ENCODE results near the gene ETF1. TPM values are rescaled to one million over a fixed set of nuclear protein-coding genes. Genes with fewer than 3 reads are reported as not detected.
A peak's percentile ranks its signal among the peaks of the same experiment; 100 is the strongest.

ETF1 gene
- total and polyA plus RNA-seq, 9 of the 15 experiments (the other 6 are each of a cell fraction or from before 2014, with no cell fraction given) = 53.7 to 209 (median 164) TPM

DNA sequence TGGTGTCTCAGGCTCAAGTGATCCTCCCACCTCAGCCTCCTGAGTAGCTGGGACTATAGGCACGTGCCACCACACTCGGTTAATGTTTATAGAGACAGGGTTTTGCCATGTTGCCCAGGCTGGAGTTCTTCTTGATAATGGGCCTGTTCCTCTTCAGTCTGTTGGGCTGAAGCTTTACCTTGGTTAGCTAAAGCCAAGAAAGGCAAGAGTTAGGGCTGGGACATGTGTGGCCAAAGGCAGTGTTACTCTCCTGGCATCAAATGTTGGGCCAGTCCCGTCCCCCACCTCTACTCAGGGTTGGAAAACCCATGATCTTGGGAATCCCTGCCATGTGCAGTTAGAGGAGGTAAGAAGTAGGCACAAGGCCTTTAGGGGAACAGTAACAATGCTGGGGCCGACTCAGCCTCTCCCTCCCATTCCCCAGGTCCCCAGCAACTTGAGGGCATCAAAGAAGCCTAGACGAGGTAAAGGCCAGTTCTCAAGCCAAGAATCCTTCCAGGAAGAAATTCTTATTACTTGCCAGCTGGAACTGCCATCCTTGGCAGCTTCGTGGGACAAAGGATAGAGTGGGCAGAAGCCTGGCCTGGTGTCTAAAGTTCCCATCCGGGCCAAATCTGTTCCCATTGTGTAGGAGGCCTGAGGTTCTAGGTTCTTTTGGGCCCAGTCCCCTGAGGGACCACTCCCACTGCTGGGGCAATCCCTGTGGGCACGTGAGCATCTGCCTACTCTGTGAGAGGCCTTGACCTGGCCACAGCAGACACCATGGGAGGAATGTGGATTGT is 73.3 kb downstream of the ETF1 start (continued):
- TF ChIP-seq AFF4 (CRISPR knock-in tag; IDR thresholded peaks at IDR 0.05) = 0 out of 2 replicates have a peak, but pooled peaks have one; percentile 76
- TF ChIP-seq TAF15 (IDR thresholded peaks at IDR 0.05; ENCODE audit: low read depth, low read length) = peak; percentile 51; the same call in 1 of the 2 replicates
- TF ChIP-seq OTX1 (CRISPR knock-in tag; IDR thresholded peaks at IDR 0.05) = peak; percentile 86; the same call in 1 of the 2 replicates
- TF ChIP-seq, protein P1, sequence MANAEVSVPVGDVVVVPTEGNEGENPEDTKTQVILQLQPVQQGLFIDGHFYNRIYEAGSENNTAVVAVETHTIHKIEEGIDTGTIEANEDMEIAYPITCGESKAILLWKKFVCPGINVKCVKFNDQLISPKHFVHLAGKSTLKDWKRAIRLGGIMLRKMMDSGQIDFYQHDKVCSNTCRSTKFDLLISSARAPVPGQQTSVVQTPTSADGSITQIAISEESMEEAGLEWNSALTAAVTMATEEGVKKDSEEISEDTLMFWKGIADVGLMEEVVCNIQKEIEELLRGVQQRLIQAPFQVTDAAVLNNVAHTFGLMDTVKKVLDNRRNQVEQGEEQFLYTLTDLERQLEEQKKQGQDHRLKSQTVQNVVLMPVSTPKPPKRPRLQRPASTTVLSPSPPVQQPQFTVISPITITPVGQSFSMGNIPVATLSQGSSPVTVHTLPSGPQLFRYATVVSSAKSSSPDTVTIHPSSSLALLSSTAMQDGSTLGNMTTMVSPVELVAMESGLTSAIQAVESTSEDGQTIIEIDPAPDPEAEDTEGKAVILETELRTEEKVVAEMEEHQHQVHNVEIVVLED (CRISPR knock-in tag; IDR thresholded peaks at IDR 0.05) = no peak
- TF ChIP-seq ZNF766 (CRISPR knock-in tag; conservative IDR thresholded peaks at IDR 0.05) = no peak
- peak; percentile 85 for TF ChIP-seq MBD2 (IDR thresholded peaks at IDR 0.05; ENCODE audit: borderline replicate concordance, low read depth)
- no peak for TF ChIP-seq RB1 (IDR thresholded peaks at IDR 0.05; ENCODE audit: low read depth)
- TF ChIP-seq PATZ1 (CRISPR knock-in tag; IDR thresholded peaks at IDR 0.05; ENCODE audit: borderline replicate concordance) = peak; percentile 13; the same call in 1 of the 2 replicates
- TF ChIP-seq, protein P2, sequence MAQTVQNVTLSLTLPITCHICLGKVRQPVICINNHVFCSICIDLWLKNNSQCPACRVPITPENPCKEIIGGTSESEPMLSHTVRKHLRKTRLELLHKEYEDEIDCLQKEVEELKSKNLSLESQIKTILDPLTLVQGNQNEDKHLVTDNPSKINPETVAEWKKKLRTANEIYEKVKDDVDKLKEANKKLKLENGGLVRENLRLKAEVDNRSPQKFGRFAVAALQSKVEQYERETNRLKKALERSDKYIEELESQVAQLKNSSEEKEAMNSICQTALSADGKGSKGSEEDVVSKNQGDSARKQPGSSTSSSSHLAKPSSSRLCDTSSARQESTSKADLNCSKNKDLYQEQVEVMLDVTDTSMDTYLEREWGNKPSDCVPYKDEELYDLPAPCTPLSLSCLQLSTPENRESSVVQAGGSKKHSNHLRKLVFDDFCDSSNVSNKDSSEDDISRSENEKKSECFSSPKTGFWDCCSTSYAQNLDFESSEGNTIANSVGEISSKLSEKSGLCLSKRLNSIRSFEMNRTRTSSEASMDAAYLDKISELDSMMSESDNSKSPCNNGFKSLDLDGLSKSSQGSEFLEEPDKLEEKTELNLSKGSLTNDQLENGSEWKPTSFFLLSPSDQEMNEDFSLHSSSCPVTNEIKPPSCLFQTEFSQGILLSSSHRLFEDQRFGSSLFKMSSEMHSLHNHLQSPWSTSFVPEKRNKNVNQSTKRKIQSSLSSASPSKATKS (CRISPR knock-in tag; IDR thresholded peaks at IDR 0.05) = no peak
- TF ChIP-seq NFATC3 (IDR thresholded peaks at IDR 0.05) = peak; percentile 92; the same call in 1 of the 2 replicates
- TF ChIP-seq, protein P3, sequence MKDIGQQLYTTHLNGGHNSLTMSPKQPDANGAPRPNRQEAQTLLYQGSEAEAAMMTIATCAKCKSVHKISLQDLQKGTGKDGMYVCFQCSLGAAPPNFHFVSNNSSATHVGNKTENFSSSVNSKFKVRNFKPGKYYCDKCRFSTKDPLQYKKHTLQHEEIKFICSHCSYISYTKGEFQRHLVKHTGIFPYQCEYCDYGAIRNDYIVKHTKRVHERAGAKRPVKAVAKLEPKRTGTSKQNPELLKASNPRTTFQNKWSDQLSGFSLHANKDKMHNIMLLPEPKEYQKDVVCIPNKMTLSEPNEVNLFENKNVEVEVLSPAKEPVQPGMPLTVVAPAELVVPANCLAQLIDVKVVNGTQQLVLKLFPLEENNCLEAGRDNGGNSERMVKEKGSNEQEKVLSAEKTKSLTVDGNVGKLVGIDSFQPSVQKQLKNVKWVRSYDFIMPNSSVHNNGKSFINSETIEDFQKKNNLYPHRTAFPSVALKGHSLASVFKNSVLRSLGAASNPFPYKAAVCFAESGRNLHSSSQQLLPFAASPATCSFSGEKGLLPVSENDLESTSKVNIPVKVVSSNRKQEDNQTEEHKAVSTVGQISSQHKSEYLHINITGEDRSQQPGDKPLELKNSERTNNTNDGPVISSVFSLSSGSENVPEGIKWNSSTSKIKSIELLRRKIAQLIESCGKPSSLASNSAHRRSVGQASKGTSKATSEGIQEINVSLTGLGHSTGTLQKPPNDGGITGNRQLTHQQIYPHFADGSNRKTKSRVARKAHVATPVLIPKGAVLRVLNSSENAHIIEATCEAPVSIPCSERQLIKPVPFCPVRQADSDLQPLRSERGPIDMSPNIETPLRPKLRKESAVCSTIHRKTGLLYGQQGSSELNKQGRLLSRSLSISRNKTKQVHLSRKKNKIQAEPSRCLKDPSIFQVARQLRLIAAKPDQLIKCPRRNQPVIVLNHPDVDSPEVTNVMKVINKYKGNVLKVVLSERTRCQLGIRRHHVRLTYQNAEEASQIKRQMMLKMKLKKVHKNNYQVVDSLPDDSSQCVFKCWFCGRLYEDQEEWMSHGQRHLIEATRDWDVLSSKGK (CRISPR knock-in tag; IDR thresholded peaks at IDR 0.05) = no peak
